NCI-H82 treated with DMSO at 0.1 percent for 48 hours (cell line): ENCODE results near the gene HLA-DMB.

Experiments used
- DNase-seq: peaks from one replicate; lab custom pipeline; 2025; ENCODE audit not compliant: unreplicated experiment; lab: John Stamatoyannopoulos, UW

HLA-DMB gene

GRCh38 chr6:32940656-32941213 lies at the start of gene HLA-DMB:
Gene HLA-DMB (minus strand): TSS chr6:32941028. CDS start chr6:32940807, 221 bp downstream.
- DNase-seq = peak; percentile 12

GRCh38 chr6:32989368-32989767 lies 48.5 kb upstream of the HLA-DMB start:
- DNase-seq = no peak

GRCh38 chr6:32984622-32985389 lies 44.0 kb upstream of the HLA-DMB start:
- DNase-seq = peak; percentile 73

GRCh38 chr6:32983964-32984621 lies 43.3 kb upstream of the HLA-DMB start:
- no peak for DNase-seq

GRCh38 chr6:32983493-32983848 lies 42.6 kb upstream of the HLA-DMB start:
- no peak for DNase-seq

GRCh38 chr6:32982702-32983492 lies 42.1 kb upstream of the HLA-DMB start:
- peak; percentile 92 for DNase-seq

- DNase-seq = peak; percentile 93
These were observed 41.4 kb upstream of the HLA-DMB start for GRCh38 chr6:32982084-32982701.

GRCh38 chr6:32980488-32981038 lies 39.7 kb upstream of the HLA-DMB start:
- DNase-seq = no peak

GRCh38 chr6:32979720-32980487 lies 39.1 kb upstream of the HLA-DMB start:
- DNase-seq = no peak

- DNase-seq = no peak
These were observed 37.1 kb upstream of the HLA-DMB start for GRCh38 chr6:32977953-32978324.

- DNase-seq = no peak
These were observed 36.6 kb upstream of the HLA-DMB start for GRCh38 chr6:32977272-32977952.

- DNase-seq = no peak
These were observed 35.7 kb upstream of the HLA-DMB start for GRCh38 chr6:32976334-32977069.

- DNase-seq = no peak
These were observed 35.1 kb upstream of the HLA-DMB start for GRCh38 chr6:32975886-32976285.

- no peak for DNase-seq
These were observed 33.9 kb upstream of the HLA-DMB start for GRCh38 chr6:32974541-32975308.

- no peak for DNase-seq
These were observed 33.1 kb upstream of the HLA-DMB start for GRCh38 chr6:32974016-32974333.

GRCh38 chr6:32973144-32974015 lies 32.6 kb upstream of the HLA-DMB start:
- no peak for DNase-seq
